H1 (cell line): ENCODE measurements around the gene RARA. TPM values are rescaled to one million over a fixed set of nuclear protein-coding genes. Genes with fewer than 3 reads are reported as not detected.

Experiments used
- polyA plus RNA-seq, 7 experiments: library from polyadenylated mRNA; depleted of rRNA in 3 of 7; stranded (reverse) in 5 of 7; unstranded in 2 of 7; fragments of >200 nt in 5 of 7; fragments of 200-250 nt in 2 of 7; gene quantifications; 1 replicate in 5 of 7; 2 replicates in 1 of 7; 4 replicates in 1 of 7; pipeline versions ENCODE4 v1.2.1 to v1.2.3, GENCODE V29; 2011 to 2013; ENCODE audit warnings: missing spikeins in 2 of 7, mixed read lengths in 2 of 7
- small RNA-seq: library from polyadenylated mRNA; stranded (forward); fragments of <200 nt; extraction: miRNeasy Mini kit (QIAGEN cat#:217004); gene quantifications from one replicate; pipeline ENCODE3, GENCODE V24; 2013; ENCODE audit not compliant: insufficient read depth
- total RNA-seq: library from RNA; stranded (reverse); fragmentation: NEBNext Ultra II Directional; extraction: Animal tissue kit (Norgen Biotek cat#: 25700); gene quantifications from 2 replicates; pipeline ENCODE4 v1.2.1, GENCODE V29; 2021

The RARA gene
- total and polyA plus RNA-seq, 2 of the 8 experiments (the other 6 are each of a cell fraction or from before 2014, with no cell fraction given): 4.4 to 16.5 TPM

Small RNAs within 50 kb of the gene (small RNA-seq; reads per million reads assigned to genes)
- not detected for gene RF00019
- gene RNA5SP441: not detected

Other genes starting within 250 kb of the RARA start
- gene THRA, start 246.2 kb upstream of the RARA start, total RNA-seq: 10.2 and 11.8 TPM in 2 replicates
- 6.4 and 8.2 TPM in 2 replicates for gene THRA, start 246.2 kb upstream of the RARA start, polyA plus RNA-seq (2011; rRNA removed)
- gene NR1D1, start 208.6 kb upstream of the RARA start, total RNA-seq: 4.3 and 4.6 TPM in 2 replicates
- gene NR1D1, start 208.6 kb upstream of the RARA start, polyA plus RNA-seq (2011; rRNA removed): 1.5 and 3.4 TPM in 2 replicates
- 66.5 and 69.2 TPM in 2 replicates for gene MSL1, start 187.2 kb upstream of the RARA start, total RNA-seq
- gene MSL1, start 187.2 kb upstream of the RARA start, polyA plus RNA-seq (2011; rRNA removed): 18.2 and 24.1 TPM in 2 replicates
- 114 and 116 TPM in 2 replicates for gene CASC3, start 168.6 kb upstream of the RARA start, total RNA-seq
- 80.2 and 85.7 TPM in 2 replicates for gene CASC3, start 168.6 kb upstream of the RARA start, polyA plus RNA-seq (2011; rRNA removed)
- gene RAPGEFL1, start 131.7 kb upstream of the RARA start, total RNA-seq: 18.1 and 20.2 TPM in 2 replicates
- gene RAPGEFL1, start 131.7 kb upstream of the RARA start, polyA plus RNA-seq (2011; rRNA removed): 20.0 and 25.0 TPM in 2 replicates
- 21.1 and 25.3 TPM in 2 replicates for gene WIPF2, start 89.9 kb upstream of the RARA start, total RNA-seq
- gene WIPF2, start 89.9 kb upstream of the RARA start, polyA plus RNA-seq (2011; rRNA removed): 6.9 and 9.2 TPM in 2 replicates
- gene CDC6, start 21.3 kb upstream of the RARA start, total RNA-seq: 139 and 140 TPM in 2 replicates
- 38.0 and 50.5 TPM in 2 replicates for gene CDC6, start 21.3 kb upstream of the RARA start, polyA plus RNA-seq (2011; rRNA removed)
- gene GJD3, start 55.6 kb downstream of the RARA start, total RNA-seq: 1.4 and 1.9 TPM in 2 replicates
- 0.53 and 0.58 TPM in 2 replicates for gene GJD3, start 55.6 kb downstream of the RARA start, polyA plus RNA-seq (2011; rRNA removed)
- gene TOP2A, start 108.7 kb downstream of the RARA start, total RNA-seq: 276 and 291 TPM in 2 replicates
- gene TOP2A, start 108.7 kb downstream of the RARA start, polyA plus RNA-seq (2011; rRNA removed): 40.6 and 83.1 TPM in 2 replicates
- 105 and 109 TPM in 2 replicates for gene IGFBP4, start 134.3 kb downstream of the RARA start, total RNA-seq
- 79.9 and 85.5 TPM in 2 replicates for gene IGFBP4, start 134.3 kb downstream of the RARA start, polyA plus RNA-seq (2011; rRNA removed)
- 0.20 and 0.80 TPM in 2 replicates for gene TNS4, start 192.4 kb downstream of the RARA start, total RNA-seq
- gene TNS4, start 192.4 kb downstream of the RARA start, polyA plus RNA-seq (2011; rRNA removed): 0.21 and 0.39 TPM in 2 replicates